Measurements from ENCODE around the gene VIL1. TPM values are rescaled to one million over a fixed set of nuclear protein-coding genes. Genes with fewer than 3 reads are reported as not detected.

The VIL1 gene
- total RNA-seq, 2 donors from 2014 or later: 0.09 TPM; not detected in 1

DNA sequence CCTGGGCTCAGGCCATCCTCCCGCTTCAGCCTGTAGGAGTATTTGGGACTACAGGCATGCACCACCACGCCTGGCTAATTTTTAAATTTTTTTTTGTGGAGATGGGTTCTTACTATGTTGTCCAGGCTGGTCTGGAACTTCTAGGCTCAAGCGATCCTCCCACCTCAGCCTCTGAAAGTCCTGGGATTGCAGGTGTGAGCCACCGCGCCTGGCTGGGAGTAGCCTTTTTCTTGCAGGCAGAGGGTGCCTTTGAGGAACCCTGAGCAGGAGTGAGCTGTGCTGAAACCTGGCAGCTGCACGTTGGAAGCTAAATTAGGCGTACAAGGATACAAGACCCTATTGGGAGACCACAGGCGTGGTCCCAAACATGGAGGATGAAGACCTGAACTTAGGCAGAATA is 11.2 kb upstream of the VIL1 start:
- no peaks in the 10 kb centered on the region for H3K9me3 ChIP-seq
- TF ChIP-seq POLR2AphosphoS5 (IDR thresholded peaks at IDR 0.05) (no peak), POLR2A (IDR thresholded peaks at IDR 0.05) (no peak)
- TF ChIP-seq, protein P1, sequence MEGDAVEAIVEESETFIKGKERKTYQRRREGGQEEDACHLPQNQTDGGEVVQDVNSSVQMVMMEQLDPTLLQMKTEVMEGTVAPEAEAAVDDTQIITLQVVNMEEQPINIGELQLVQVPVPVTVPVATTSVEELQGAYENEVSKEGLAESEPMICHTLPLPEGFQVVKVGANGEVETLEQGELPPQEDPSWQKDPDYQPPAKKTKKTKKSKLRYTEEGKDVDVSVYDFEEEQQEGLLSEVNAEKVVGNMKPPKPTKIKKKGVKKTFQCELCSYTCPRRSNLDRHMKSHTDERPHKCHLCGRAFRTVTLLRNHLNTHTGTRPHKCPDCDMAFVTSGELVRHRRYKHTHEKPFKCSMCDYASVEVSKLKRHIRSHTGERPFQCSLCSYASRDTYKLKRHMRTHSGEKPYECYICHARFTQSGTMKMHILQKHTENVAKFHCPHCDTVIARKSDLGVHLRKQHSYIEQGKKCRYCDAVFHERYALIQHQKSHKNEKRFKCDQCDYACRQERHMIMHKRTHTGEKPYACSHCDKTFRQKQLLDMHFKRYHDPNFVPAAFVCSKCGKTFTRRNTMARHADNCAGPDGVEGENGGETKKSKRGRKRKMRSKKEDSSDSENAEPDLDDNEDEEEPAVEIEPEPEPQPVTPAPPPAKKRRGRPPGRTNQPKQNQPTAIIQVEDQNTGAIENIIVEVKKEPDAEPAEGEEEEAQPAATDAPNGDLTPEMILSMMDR (IDR thresholded peaks at IDR 0.05): no peak
- no peak for DNase-seq (ENCODE audit: low spot score)
- H3K4me1 ChIP-seq (replicated peaks): peaks cover 15% of the 10 kb centered on the region
- H3K27ac ChIP-seq: peak overlapping the region; percentile 92 to 99
- peaks cover 4 to 14% of the 10 kb centered on the region in 2 donors for H3K36me3 ChIP-seq
- no peaks in the 10 kb centered on the region for H3K27me3 ChIP-seq (replicated peaks; ENCODE audit: insufficient read depth)
- WGBS: 75% methylated on average over 8 of the region's 8 CpGs
- H3K4me3 ChIP-seq: no peak overlapping the region
- intact Hi-C loops (cut with DNase I): loop anchor here (2.0 to 5.0 kb wide), 3 partner anchors 45 to 159 kb away; no protein-coding TSS in a partner anchor

DNA sequence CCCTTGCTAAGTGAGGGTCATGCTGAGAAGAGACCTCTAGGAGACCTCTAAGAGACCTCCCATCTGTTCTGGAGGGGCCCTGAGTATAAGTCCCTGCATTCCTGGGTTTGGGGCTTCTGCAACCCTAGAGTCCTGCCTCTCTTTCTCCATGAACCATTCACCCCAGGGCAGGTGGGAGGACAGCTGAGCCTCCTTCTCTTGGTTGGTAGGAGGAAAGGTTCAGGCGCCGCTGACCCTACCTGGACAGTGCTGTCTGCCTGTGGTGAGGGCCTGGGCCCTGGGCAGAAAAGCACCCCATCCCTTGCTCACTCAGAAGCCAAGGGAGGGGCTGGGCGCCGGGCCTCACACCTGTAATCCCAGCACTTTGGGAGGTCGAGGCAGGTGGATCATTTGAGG is 604 bp upstream of the VIL1 start:
- H3K27me3 ChIP-seq (replicated peaks; ENCODE audit: insufficient read depth): no peaks in the 10 kb centered on the region
- no peak overlapping the region for H3K27ac ChIP-seq
- 96% methylated on average over 5 of the region's 5 CpGs for WGBS
- DNase-seq (ENCODE audit: low spot score): no peak
- H3K4me3 ChIP-seq: no peak overlapping the region
- no peaks in the 10 kb centered on the region for H3K4me1 ChIP-seq (replicated peaks)
- intact Hi-C loops (cut with DNase I): no loop called here
- no peaks in the 10 kb centered on the region for H3K36me3 ChIP-seq
- TF ChIP-seq POLR2AphosphoS5 (IDR thresholded peaks at IDR 0.05): no peak
- TF ChIP-seq, protein P1 (IDR thresholded peaks at IDR 0.05): no peak
- TF ChIP-seq POLR2A (IDR thresholded peaks at IDR 0.05): no peak
- no peaks in the 10 kb centered on the region for H3K9me3 ChIP-seq

DNA sequence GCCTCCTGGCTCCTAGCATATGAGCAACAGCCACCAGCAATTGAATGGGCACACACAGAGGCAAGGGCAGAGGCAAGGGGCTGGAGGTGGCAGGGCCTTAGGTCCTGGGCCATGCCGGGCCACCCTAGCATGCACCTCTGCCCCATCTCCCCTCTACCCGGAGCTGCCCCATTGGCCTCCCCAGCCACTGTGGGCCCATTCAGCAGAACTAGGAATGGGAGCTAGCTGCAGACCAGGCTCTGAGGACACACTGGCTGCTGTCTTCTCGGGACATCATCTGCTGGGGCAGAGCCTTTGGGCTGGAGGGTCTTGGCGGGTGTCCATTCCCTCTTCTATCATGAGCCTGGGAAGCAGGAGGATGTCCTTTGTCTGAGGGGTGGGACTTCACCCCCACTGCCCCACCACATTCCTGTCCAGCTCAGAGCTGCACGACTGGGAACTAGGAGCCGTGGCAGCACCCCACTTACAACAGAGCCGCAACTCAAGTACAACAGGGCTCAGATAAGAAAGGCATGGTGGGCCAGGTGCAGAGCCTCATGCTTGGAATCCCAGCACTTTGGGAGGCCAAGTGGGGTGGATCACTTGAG is 800 bp downstream of the VIL1 start:
- H3K27me3 ChIP-seq (replicated peaks; ENCODE audit: insufficient read depth): no peaks in the 10 kb centered on the region
- no peak overlapping the region for H3K27ac ChIP-seq
- WGBS: 83% methylated on average over 7 of the region's 7 CpGs
- no peak for DNase-seq (ENCODE audit: low spot score)
- no peak for TF ChIP-seq POLR2A (IDR thresholded peaks at IDR 0.05)
- no peak for TF ChIP-seq POLR2AphosphoS5 (IDR thresholded peaks at IDR 0.05)
- TF ChIP-seq, protein P1 (IDR thresholded peaks at IDR 0.05): no peak
- H3K9me3 ChIP-seq: no peaks in the 10 kb centered on the region
- H3K4me1 ChIP-seq (replicated peaks): no peaks in the 10 kb centered on the region
- no peak overlapping the region for H3K4me3 ChIP-seq
- H3K36me3 ChIP-seq: no peaks in the 10 kb centered on the region
- intact Hi-C loops (cut with DNase I): no loop called here

DNA sequence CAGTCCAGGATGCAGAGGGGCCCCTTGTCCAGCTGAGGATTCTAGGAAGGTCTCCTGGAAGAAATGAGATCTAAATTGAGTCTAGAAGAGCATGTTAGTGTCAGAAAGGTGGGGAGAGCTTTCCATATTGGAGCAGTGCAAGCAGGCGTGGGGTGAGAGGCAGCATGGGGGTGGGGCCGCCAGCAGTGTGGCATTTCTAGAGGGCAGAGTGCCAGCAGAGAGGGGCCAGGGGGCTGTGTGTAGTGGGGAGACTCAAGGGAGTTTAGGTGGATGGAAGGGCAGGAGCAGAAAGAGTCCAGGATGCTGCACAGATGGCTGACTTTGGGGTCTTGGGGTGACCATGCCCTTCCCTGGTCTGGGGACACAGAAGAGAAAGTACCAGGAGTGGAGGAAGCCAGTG is 2.1 kb downstream of the VIL1 start:
- no peaks in the 10 kb centered on the region for H3K4me1 ChIP-seq (replicated peaks)
- 79% methylated on average over 2 of the region's 2 CpGs for WGBS
- no peak for DNase-seq (ENCODE audit: low spot score)
- TF ChIP-seq POLR2AphosphoS5 (IDR thresholded peaks at IDR 0.05) (no peak), POLR2A (IDR thresholded peaks at IDR 0.05) (no peak)
- TF ChIP-seq, protein P1 (IDR thresholded peaks at IDR 0.05): no peak
- H3K36me3 ChIP-seq: no peaks in the 10 kb centered on the region
- H3K4me3 ChIP-seq: no peak overlapping the region
- H3K9me3 ChIP-seq: no peaks in the 10 kb centered on the region
- H3K27me3 ChIP-seq (replicated peaks; ENCODE audit: insufficient read depth): no peaks in the 10 kb centered on the region
- intact Hi-C loops (cut with DNase I): no loop called here
- no peak overlapping the region for H3K27ac ChIP-seq

DNA sequence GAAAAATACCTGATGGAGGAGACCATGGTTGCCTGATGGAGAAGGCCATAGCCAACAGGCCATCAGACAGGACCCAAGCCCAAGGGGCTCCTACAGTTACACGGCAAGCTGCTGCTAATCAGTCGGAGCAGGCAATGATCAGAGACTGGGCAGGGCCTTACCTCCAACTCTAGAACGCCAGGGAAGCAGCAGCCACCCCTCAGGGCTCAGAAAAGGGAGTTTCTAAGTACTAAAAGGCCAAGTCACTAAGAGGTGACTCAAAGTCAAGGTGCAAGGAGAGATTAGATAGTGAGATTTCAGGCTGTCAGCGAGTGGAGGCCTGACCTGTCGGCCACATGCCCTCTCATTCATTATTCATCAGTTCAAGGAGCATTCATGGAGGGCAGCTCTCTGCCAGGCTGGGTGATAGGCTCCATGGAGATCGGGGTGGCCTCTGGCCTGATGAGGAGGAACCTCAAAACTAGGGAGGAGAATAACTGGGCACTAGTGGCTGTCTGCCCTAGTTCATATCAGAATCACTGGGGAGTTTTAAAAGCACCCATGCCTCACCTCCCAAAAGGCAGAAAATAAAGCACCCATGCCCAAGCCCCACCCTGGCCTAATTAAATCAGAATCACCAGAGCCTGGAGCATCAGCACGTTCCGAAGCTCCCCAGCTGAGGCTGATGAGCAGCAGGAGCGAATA is 3.6 kb downstream of the VIL1 start:
- Histone ChIP-seq H3K4me3 (no peak overlapping the region), H3K36me3 (no peaks in the 10 kb centered on the region), H3K27me3 (replicated peaks; ENCODE audit: insufficient read depth) (no peaks in the 10 kb centered on the region), H3K27ac (no peak overlapping the region), H3K4me1 (replicated peaks) (no peaks in the 10 kb centered on the region), H3K9me3 (no peaks in the 10 kb centered on the region)
- DNase-seq (ENCODE audit: low spot score): no peak
- intact Hi-C loops (cut with DNase I): no loop called here
- 90% methylated on average over 9 of the region's 9 CpGs for WGBS
- TF ChIP-seq, protein P1 (IDR thresholded peaks at IDR 0.05): no peak
- no peak for TF ChIP-seq POLR2A (IDR thresholded peaks at IDR 0.05)
- TF ChIP-seq POLR2AphosphoS5 (IDR thresholded peaks at IDR 0.05): no peak

All from prostate gland (tissue), 2 donors.